Skin epidermis (tissue), 12 donors: ENCODE results near the gene FABP7.

Experiments
- H3K27ac ChIP-seq, 21 experiments: fragments of 200-600 bp; sonication (generic) in 11 of 21; one replicate each; pipeline ENCODE4 v1.5.0; 2020; ENCODE audit warnings: mild to moderate bottlenecking in 3 of 21, inconsistent platforms in 2 of 21, moderate library complexity in 2 of 21
- H3K4me3 ChIP-seq, 7 experiments: fragments of 200-600 bp; sonication (generic) in 2 of 7; one replicate each; pipeline ENCODE4 v1.5.0; 2020; ENCODE audit warnings: inconsistent platforms in 2 of 7, mild to moderate bottlenecking in 2 of 7, moderate library complexity in 1 of 7

The FABP7 gene

GRCh38 chr6:122790423-122791309 is 11.2 kb downstream of the FABP7 start:
- peak overlapping the region; percentile 83 to 99 (median 95) for H3K27ac ChIP-seq
- peak overlapping the region; percentile 49 to 89 (median 68) for H3K4me3 ChIP-seq

GRCh38 chr6:122791310-122791679 is 11.8 kb downstream of the FABP7 start:
- Histone ChIP-seq H3K27ac (peak overlapping the region in 20 of 21 experiments; percentile 40 to 99 (median 96)), H3K4me3 (peak overlapping the region in 4 of 7 experiments; percentile 55 to 74 (median 64))

- Histone ChIP-seq H3K4me3 (no peak overlapping the region), H3K27ac (peak overlapping the region in 9 of 21 experiments; percentile 21 to 99 (median 48))
Observed at GRCh38 chr6:122792766-122793165, 13.2 kb downstream of the FABP7 start.

- Histone ChIP-seq H3K4me3 (no peak overlapping the region), H3K27ac (peak overlapping the region in 9 of 21 experiments; percentile 4 to 76 (median 50))
Observed at GRCh38 chr6:122797537-122797936, 18.0 kb downstream of the FABP7 start.

GRCh38 chr6:122798099-122798641 is 18.7 kb downstream of the FABP7 start:
- H3K4me3 ChIP-seq, result no peak overlapping the region
- peak overlapping the region in 12 of 21 experiments; percentile 4 to 85 (median 66) for H3K27ac ChIP-seq

GRCh38 chr6:122799140-122799745 is 19.7 kb downstream of the FABP7 start:
- no peak overlapping the region for H3K4me3 ChIP-seq
- H3K27ac ChIP-seq, result peak overlapping the region in 12 of 21 experiments; percentile 30 to 85 (median 68)

GRCh38 chr6:122799916-122800686 is 20.6 kb downstream of the FABP7 start:
- Histone ChIP-seq H3K27ac (peak overlapping the region in 14 of 21 experiments; percentile 4 to 85 (median 70)), H3K4me3 (no peak overlapping the region)

GRCh38 chr6:122800906-122801305 is 21.4 kb downstream of the FABP7 start:
- Histone ChIP-seq H3K27ac (peak overlapping the region in 16 of 21 experiments; percentile 4 to 85 (median 68)), H3K4me3 (no peak overlapping the region)

GRCh38 chr6:122801397-122801796 is 21.9 kb downstream of the FABP7 start:
- H3K4me3 ChIP-seq, result no peak overlapping the region

GRCh38 chr6:122803171-122803661 is 23.7 kb downstream of the FABP7 start:
- peak overlapping the region in 7 of 21 experiments; percentile 6 to 56 (median 27) for H3K27ac ChIP-seq

More at GRCh38 chr6:122801397-122801796, 21.9 kb downstream of the FABP7 start:
- H3K27ac ChIP-seq, result peak overlapping the region in 10 of 21 experiments; percentile 62 to 85 (median 74)

GRCh38 chr6:122804962-122805485 is 25.5 kb downstream of the FABP7 start:
- Histone ChIP-seq H3K4me3 (no peak overlapping the region), H3K27ac (no peak overlapping the region)

More at GRCh38 chr6:122803171-122803661, 23.7 kb downstream of the FABP7 start:
- no peak overlapping the region for H3K4me3 ChIP-seq

- H3K4me3 ChIP-seq, result no peak overlapping the region
- H3K27ac ChIP-seq, result no peak overlapping the region
Observed at GRCh38 chr6:122806291-122806690, 26.8 kb downstream of the FABP7 start.

GRCh38 chr6:122808121-122808885 is 28.8 kb downstream of the FABP7 start:
- peak overlapping the region in 1 of 21 experiments; percentile 51 for H3K27ac ChIP-seq
- H3K4me3 ChIP-seq, result no peak overlapping the region

- H3K4me3 ChIP-seq, result no peak overlapping the region
Observed at GRCh38 chr6:122809001-122809400, 29.5 kb downstream of the FABP7 start.

GRCh38 chr6:122809691-122810090 is 30.2 kb downstream of the FABP7 start:
- H3K4me3 ChIP-seq, result no peak overlapping the region
- no peak overlapping the region for H3K27ac ChIP-seq

More at GRCh38 chr6:122809001-122809400, 29.5 kb downstream of the FABP7 start:
- H3K27ac ChIP-seq, result peak overlapping the region in 1 of 21 experiments; percentile 51

- Histone ChIP-seq H3K4me3 (no peak overlapping the region), H3K27ac (no peak overlapping the region)
Observed at GRCh38 chr6:122810189-122810588, 30.7 kb downstream of the FABP7 start.

- Histone ChIP-seq H3K27ac (peak overlapping the region in 2 of 21 experiments; percentile 14 to 24), H3K4me3 (no peak overlapping the region)
Observed at GRCh38 chr6:122817358-122817757, 37.8 kb downstream of the FABP7 start.

GRCh38 chr6:122817766-122818165 is 38.2 kb downstream of the FABP7 start:
- no peak overlapping the region for H3K4me3 ChIP-seq

More at GRCh38 chr6:122817766-122818165, 38.2 kb downstream of the FABP7 start:
- H3K27ac ChIP-seq, result no peak overlapping the region
